Hippocampal formation (tissue), 2 donors: ENCODE results near the gene BRSK2.

Experiments
- DNase-seq, 2 donors: peaks; one replicate each; lab custom pipeline; 2025; lab: John Stamatoyannopoulos, UW

Gene BRSK2

GRCh38 chr11:1451781-1452470 lies 62.2 kb downstream of the BRSK2 start:
- DNase-seq = no peak

DNA sequence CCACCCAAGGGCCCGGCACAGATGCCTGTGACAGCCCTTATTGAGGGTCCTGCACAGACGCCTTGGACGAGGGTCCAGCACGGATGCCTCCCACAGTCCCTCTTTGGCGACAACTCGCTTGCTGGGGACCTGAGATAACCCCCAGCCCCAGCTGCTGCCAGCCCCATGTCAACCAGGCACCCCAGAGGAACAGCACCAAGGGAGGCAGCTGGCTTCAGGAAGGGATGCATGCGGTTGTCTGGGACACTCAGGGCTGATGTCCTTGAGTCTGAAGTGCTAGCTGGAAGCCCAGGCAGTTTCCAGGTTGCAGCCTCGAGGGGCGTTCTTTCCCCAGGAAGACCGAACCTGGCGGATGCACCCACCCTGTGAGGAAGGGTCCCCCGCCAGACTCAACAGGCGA lies 63.0 kb downstream of the BRSK2 start:
- no peak for DNase-seq

DNA sequence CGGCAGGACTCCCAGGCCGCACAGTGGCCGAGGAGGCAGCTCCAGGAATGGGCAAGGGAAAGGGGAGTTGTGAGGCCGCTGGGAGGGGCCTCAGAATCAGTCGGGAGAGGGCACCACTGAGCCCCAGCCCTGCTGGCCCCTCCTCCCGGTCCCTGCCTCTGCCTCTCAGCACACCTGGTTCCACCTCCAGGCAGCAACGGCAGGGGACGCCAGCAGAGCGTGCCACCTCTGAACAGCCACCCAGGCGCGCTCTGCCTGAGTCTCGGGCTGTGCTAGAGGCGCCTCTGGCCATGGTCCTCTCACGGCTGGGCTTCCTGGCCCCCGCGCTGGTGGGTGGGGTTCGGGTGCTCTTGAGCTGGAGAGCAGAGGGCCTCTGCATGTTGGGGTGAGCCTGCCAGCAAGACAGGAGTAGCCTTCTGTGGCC lies 63.9 kb downstream of the BRSK2 start:
- no peak for DNase-seq

DNA sequence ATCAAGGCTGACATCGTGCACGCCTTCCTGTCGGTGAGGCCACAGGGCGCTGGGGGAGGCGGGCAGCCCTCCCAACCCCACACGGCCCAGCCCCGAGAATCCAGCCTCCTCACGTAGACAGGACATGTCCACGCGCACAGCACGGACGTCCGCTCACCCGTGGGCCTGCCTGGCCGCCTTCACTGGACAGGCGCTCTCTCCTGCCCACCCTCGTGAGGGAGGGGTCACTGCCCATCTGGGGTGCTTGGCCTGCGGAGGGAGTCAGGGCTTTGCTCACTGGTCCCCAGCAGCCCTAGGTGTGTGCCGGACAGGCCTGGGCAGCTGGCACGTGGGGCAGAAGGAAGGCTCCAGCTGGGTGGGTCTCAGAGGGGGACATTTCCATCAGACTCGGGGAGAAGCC lies 64.8 kb downstream of the BRSK2 start:
- DNase-seq = no peak

DNA sequence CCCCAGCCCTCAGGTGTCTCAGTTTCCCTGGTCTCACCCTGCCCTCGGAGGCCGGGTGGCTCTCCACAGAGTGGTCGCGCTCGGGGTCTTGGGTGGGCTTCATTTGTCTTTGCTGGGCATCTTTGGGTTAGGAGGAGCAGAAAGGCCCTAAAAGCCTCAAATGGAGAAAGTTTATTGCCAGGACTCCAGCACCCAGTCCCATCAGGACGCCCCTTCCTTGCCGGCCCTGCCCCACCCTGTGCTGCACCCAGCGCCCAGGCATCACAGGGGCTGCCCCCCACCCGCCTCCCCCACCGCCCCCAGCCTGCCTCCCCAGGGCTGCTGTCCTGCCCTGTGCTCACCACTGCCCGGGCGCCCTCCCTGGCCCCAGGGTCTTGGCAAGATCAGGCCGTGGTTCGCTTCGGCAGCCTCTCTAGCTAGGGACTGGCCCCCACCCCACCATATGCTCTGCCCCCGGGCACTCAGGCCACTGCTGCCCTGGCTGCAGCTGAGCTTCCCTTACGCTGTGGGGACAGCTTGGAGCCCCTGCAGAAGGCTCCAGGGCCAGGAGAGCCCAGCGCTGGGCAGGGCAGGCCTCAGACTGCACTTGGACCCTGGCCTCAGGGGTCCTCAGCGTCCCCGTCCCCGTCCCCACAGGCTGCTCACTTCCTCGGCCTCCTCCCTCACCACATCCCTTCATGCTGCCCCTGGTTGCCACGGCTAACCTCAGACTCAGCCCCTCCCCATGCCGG lies 65.5 kb downstream of the BRSK2 start:
- DNase-seq = no peak

- no peak for DNase-seq
Measured at GRCh38 chr11:1455763-1456060, 66.0 kb downstream of the BRSK2 start.

GRCh38 chr11:1456176-1456575 lies 66.4 kb downstream of the BRSK2 start:
- no peak for DNase-seq

GRCh38 chr11:1456596-1457325 lies 67.0 kb downstream of the BRSK2 start:
- no peak for DNase-seq

DNA sequence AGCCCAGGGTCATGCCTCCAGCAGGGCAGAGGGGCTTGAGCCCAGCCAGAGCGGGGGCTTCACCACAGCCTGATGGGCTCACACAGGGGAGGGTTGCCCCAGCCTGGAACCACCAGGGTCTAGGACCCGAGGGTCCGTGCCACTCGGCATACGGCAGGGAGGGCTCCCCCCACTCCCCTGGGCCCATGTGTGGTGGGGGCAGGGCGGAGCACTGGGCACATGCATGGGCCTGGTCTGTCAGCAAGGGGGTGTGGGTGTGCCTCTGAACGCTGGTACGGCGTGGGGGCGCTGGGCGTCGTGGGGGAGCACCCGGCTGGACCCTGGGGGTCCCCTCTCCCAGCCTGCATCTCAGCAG lies 67.6 kb downstream of the BRSK2 start:
- no peak for DNase-seq

DNA sequence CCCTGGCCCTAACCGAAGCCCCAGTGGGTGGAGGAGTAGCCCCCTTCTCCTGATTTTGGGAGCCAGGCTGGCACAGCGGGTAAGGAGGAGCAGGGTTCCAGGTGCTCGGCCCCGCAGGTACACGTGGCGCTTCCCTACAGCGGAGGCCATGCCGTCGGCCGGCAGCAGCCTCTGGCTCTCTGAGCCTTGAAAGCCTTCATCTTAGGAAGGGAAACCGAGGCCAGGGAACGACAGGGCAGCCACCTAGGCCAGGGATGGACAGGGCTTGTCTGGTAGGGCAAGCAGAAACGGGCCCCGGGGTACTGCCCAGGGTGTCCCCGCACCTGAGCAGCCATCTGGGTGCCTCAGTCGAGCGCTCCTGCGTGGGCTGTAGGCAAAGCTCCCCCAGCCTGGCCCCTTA lies 68.1 kb downstream of the BRSK2 start:
- no peak for DNase-seq

- DNase-seq = no peak
Measured at GRCh38 chr11:1458340-1459218, 68.8 kb downstream of the BRSK2 start.

- DNase-seq = no peak
Measured at GRCh38 chr11:1459219-1459575, 69.5 kb downstream of the BRSK2 start.

DNA sequence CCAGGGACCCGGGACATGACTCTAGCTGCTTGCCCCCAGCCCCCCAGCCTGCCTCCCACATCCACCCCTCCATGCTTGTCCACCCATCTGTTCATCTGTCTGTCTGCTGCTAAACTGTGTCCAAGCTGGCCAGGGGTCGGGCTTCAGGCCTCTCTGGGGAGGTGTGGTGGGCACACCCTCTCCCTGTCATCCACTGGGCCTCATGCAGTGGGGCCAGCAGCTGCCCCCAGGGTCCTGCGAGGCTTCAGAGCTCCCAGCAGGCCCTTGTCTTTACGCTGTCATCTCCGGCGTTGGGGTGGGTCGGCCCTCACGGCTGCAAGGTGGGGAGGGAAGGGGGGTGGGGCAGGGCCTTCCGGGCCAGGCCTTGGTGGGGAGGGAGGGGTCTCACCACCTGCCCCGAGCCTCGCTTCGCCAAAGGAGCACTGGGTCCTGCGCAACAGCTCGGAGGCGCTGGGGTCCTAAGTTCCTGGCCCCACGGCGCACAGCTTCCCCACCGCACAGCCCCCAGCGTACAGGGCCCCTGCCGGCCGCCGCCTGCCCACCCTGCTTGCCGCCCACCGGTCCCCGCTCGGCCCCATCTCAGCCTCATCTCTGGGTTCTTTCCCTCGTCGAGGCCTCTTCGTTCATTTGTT lies 70.1 kb downstream of the BRSK2 start:
- no peak for DNase-seq

GRCh38 chr11:1460396-1460985 lies 70.8 kb downstream of the BRSK2 start:
- DNase-seq = peak; percentile 37 to 42

GRCh38 chr11:1460986-1461825 lies 71.5 kb downstream of the BRSK2 start:
- no peak for DNase-seq

DNA sequence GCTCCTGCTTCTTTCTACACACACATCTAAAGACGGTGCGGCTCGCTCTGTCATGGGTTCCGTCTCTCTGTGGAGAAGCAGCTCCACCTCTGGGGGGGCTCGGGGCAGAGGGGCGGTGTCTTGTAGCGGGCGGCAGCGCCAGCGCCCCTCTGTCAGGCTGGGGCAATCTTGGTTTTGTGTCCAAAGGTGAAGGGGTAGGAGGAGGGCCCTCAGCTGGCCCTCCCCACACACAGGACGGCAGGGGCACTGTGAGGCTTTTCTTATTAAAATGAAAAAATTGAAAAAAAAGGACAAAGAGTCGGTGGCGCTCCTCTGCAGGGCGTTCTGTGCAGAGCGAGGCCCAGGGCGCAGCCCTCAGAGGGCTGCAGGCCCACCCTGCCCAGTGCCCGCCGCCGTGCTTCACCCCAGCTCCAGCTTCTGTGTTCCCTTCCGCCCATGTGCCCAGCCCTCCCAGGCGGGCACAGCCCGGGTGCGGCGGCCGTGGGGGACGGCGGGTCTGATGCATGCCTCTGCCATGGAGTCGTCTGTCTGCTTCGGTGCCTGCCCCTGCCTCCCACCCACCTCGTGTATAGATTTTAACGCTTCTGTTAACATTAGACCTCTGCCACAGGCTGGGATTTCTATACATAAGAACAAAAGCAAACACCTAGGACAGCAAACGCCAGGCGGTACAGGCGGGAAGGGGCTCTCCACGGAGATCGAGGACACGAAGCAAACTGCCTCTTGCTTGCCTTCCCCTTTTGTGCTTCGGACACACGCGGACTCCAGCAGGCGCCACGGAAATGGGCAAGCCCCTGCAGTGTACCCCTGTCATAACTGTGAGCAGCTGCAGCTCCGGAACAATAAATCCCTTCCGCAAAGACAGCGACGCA lies 72.3 kb downstream of the BRSK2 start:
- no peak for DNase-seq

DNA sequence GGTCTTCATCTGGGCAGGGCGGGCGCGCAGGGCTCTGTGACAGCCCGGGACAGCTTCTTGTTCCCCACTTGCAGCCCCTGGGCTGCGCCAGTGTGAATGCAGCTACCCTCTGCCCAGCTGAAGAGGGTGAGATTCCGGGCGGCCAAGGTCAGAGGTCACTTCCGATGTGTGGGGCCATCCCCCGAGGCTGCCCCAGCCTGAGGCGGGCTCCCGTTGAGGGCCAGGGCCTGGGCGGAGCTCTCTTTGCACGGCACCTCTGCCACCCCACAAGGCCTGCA lies 72.9 kb downstream of the BRSK2 start:
- DNase-seq = no peak

DNA sequence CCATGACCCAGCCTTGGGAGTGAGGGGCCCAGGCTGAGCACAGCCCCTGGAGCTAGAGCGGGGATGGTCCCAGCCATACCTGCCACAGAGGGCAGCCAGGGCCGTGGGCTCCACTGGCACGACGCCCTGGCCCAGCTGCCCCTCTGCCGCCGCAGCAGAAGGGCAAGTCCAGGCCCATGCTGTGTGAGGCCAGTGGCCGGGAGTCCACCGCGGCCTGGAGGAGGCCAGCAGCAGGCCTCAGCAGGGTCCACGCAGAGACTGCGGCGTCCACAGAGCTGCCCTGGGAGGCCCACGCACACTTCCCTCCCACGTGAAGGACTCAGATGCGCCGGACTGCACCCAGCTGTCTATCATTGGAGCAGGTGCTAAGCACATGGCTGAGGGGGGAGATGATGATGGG lies 73.3 kb downstream of the BRSK2 start:
- no peak for DNase-seq

- no peak for DNase-seq
Measured at GRCh38 chr11:1466784-1467183, 77.0 kb downstream of the BRSK2 start.

GRCh38 chr11:1467270-1467669 lies 77.5 kb downstream of the BRSK2 start:
- no peak for DNase-seq
